Measurements from ENCODE around the gene SRRM4.

The SRRM4 gene

DNA sequence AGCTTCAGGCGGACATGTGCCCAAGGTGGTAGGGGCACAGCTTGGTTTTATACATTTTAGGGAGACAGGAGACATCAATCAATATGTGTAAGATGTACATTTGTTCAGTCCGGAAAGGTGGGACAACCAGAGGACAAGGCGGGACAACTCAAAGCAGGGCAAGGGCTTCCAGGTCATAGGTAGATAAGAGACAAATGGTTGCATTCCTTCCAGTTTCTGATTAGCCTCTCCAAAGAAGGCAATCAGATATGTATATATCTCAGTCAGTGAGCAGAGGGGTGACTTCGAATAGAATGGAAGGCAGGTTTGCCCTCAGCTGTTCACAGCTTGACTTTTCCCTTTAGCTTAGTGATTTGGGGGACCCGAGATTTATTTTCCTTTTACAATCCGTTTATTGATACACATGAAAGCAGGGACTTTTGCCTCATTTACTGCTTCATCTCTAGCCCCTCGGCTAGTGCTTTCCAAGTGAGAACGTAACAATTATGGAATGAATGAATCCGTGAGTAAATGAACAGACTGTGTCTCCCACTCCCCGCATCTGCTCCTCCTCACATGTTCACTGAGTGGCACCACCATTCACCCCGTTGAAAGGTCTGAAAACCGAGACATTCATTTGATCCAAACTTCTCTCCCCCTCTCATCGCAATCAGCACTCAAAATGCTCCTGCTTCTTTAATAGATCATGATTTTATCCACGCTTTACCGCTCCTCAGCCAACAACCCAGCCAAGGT is 190.5 kb downstream of the SRRM4 start:
- DNase-seq = no peak

DNA sequence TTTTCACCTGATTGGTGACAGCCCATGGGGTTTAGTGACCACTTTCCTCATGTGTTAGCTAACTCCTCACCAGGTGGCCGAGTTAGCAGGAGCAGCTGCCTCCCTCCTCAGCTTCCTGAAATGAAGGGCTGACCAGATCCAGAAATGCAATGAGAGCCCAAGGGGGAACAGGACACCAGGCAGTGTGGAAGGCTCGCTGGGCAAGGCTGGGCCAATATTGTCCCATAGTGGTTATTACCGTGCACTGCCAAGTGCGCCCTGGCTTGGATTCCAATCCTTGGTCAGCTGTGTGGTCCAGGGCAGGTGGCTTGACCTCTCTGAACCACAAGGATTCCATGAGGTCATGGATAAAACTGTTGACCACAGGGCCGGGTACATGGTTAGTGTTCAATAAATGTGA is 193.7 kb downstream of the SRRM4 start:
- no peak for DNase-seq

DNA sequence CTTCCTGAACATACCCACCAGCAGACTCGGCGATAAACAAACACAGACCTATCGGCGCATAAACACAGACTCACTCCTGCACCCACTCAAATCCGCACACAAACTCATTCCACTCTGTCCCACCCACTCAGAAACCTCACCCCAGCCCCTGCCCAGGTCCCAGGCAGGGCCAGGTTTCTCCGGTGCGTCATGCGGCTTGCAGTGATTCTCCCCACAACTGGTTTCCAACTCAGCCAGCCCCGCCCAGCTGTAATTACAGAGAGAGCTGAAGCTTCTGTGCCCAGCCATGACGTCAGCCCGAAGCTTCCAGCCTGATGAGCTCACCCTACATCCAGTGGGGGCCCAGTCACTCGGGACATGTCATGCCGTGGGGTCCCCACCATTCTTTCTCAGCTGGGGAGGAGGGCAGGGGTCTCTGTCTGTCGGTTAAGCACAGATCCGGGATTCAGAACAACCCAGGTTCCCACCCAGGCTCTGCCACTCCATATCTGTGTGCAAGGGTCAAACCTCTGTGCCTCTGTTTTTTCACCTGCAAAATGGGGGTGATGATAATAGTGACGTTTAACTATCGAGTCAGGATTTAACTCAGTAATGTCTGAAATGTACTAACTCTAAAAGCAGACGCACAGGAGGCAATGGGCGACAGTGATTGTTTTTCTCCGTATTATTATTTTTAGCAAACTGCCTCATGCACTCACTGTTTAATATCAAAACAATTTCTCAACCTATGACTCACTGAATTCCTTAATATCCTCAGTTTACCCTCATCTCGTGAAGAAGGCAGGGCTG is 195.1 kb downstream of the SRRM4 start:
- DNase-seq = no peak

DNA sequence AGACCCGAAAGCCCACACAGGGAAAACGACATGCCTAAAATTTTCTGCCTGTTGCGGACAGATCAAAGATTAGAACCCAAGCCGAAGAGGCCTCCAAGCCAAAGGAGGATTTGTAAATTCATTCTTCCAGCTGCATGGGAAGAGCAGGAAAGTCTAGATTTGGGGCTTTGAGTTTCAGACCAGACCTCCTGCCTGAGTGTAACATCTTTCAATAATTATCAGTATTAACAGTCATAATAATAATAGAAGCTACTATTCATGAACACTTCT is 195.7 kb downstream of the SRRM4 start:
- DNase-seq = no peak

DNA sequence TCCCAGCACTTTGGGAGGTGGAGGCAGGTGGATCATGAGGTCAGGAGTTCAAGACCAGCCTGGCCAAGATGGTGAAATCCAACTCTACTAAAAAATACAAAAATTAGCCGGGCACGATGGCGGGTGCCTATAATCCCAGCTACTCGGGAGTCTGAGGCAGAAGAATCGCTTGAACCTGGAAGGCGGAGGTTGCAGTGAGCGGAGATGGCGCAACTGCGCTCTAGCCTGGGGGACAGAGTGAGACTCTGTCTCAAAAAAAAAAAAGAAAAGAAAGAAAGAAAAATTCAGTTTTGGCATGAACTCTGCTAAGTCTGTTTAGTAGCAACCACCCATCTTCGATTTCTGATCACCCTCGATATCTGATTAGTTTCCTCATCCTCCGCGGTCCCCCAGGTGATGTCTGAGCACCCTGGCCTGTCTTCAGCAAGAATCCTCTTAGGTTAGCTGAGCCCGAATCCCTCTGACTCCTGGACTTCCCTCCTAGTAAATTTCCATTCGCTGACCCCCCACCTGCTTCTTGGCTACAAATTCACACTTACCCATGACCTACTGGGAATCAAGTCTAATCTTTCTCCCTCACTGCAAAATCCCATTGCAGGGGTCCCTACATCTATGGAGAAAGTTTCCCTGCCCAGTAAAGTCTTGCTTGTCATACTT is 196.5 kb downstream of the SRRM4 start:
- no peak for DNase-seq

DNA sequence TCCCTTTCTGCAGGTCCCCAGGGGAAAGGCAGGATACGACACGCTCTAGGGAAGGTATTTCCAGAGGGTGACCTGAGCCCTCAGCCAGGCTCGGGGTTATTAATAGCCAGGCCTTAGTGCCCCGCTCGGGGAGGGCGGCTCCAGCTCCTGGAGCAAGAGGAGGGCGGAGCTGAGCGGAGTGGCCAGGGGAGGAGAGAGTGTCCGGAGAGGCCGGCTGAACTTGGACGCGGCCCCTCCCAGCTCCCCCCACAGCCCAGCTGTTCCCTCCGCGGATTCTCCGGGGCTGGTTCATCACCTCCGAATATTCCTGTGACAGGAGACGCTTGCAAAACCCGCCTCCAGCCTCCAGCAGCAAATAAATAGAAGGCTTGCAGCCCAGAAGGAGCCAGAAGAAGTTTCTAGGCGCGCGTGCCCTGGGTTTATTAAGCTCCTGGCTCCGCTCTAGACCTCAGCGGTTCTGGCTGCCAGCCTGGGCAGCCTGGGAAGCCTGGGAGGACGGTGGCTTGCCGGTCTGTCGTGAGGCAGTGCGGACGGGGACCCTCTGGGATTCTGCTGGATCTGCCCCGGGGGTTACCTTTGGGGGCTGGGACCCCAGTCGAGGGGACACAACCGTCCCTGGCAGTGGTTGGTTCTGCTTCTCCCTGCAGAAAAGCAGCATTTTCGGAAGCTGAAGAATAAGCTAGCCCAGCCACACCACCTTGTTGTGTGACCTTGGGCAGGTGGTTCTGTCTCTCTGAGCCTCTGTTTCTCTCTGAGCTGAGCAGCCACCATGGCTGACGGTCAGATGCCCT is 197.4 kb downstream of the SRRM4 start, which contains the start of gene HSPB8:
Gene HSPB8, plus strand, starts transcription at position 388 of the 791 bp plus-strand sequence. Its CDS starts 382 bp downstream, at position 770.
- no peak for DNase-seq

DNA sequence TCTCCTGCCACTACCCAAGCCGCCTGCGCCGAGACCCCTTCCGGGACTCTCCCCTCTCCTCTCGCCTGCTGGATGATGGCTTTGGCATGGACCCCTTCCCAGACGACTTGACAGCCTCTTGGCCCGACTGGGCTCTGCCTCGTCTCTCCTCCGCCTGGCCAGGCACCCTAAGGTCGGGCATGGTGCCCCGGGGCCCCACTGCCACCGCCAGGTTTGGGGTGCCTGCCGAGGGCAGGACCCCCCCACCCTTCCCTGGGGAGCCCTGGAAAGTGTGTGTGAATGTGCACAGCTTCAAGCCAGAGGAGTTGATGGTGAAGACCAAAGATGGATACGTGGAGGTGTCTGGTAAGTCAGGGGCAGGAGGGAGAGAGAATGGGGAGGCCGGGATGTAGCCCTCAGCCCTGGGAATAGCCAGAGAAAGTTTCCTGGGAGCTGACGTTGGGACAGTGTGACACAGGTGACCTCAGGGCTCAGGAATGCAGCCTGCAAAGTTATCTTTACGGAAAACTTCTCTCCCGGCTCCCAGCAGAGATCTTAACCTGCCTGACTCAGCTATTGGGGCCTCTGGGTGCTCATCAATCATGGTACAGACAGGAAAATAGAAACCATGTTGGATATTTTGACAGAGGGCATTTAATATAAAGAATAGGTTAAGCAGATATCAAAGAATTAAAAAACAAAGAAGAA is 198.1 kb downstream of the SRRM4 start:
- DNase-seq = no peak

DNA sequence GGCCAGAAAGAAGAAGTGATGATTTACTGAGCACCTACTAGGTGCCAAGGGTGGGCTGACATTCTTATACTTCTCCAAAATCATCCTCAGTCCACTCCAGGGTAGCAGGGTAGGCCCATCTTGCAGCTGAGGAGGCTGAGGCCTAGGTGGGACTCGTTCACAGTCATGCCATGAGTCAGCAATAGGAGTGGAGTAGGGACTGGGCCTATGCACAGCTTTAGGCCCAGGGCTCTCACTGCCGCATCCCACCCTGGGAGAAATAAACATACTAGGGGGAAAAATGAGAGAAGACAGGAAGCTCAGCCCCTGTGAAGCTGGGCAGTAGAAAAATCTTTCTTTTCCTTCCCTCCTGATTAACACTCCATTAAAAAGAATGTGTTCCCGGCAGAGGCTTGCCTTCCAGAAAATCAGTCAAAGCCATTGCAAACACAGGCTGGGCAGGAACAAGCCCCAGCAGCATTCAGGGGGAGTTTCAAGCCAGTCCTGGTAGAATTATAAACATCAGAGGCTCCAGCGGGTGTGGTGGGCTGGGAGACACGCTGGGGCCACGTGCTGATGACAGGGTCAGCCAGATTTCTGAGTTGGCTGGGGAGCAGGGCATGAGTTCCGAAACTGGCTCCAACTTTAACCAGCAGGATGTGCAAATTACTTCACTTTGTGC is 199.2 kb downstream of the SRRM4 start:
- no peak for DNase-seq

DNA sequence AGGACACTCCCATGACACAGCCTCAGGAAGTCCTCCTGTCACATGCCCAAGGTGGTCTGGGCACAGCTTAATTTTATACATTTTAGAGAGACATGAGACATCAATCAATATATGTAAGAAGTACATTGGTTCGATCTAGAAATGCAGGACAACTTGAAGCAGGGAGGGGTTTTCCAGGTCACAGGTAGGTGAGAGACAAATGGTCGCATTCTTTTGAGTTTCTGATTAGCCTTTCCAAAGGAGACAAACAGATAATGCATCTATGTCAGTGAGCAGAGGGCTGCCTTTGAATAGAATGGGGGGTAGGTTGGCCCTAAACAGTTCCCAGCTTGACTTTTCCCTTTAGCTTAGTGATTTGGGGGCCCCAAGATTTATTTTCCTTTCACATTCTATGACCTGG is 199.9 kb downstream of the SRRM4 start:
- DNase-seq = no peak

DNA sequence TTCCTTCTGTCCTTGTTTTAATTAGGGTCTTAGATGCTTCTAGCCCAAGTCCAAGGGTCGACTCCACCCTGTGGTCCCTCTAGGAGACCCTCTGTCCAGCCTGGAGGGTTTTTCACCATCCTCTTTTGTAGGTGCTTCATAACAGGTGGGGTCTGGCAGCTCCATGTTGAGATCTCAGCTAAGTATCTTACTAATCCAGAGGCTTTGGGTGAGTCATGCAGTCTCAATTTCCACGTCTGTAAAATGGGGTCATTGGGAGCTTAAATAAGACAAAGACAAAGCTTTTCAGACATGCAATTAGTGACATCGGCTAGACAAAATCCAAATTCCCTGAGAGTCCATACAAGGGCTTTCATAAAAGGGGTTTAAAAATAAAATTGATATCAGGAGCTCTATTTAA is 200.6 kb downstream of the SRRM4 start:
- no peak for DNase-seq

DNA sequence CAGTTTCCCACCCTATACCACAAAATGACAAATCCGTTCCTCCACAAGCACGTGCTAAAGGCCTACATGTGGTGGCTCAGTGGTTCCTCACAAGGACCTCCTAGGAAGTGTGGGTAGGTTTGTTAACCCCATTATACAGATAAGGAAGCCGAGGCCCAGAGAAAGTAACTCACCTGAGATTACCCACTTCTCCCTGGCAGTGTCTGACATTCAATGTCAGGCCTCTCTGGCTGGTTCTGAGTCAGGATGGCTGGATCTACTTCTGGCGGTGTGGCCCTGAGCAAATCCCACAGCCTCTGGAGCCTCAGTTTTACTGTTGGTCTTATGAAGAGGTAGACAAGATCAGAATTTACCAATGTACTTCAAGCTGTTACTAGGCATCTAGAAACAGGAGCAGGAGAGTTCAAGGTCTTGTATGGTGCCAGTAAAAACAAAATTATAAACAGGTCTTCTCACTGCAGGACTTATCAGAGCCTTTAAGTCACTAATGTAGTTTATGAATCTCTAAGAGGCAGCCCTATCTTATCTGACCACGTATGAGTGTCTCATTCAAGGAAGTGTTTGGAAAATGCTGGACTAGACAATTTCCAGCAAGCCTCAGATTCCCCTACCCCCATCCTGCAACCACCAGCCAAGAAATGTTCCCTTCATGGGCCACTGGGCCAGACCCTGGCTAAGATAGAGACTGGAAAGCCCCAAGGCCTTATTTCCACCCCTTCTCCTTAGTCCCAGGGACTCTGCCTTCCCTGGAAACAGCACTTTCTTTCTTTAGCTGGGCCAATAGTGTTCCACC is 201.6 kb downstream of the SRRM4 start:
- DNase-seq = no peak

DNA sequence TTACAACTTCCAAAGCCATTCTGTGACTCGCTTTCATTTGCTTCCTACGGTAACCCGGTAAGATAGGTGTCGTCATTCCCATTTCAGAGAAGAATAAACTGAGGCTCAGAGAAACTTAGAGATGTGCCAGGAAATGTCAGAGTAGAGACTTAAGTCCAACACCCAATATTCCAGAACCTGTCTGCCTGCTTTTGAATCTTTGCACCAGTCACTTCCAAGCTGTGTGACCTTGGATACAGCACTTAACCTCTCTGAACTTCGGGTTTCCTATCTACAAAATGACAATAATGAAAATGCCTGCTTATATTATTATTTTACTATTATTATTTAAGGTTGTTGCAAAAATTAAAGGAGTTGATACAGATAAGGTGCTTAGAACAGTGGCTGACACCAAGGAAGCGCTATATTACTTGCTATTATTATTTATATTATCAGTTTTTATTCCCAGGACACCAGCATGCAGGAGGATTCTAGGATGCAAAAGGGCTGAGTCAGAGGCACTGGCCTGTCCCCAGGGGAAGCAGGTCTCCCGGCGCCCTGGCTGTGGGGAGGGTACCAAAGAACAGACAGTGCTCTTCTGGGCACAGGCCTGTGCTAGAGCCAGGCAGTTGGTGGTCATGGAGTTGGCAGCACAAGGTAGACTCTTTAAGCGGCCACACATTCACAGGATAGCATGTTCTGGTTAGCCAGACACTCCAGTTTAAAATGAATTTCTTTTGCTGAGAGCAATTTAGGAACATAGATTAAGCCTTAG is 202.8 kb downstream of the SRRM4 start:
- no peak for DNase-seq

DNA sequence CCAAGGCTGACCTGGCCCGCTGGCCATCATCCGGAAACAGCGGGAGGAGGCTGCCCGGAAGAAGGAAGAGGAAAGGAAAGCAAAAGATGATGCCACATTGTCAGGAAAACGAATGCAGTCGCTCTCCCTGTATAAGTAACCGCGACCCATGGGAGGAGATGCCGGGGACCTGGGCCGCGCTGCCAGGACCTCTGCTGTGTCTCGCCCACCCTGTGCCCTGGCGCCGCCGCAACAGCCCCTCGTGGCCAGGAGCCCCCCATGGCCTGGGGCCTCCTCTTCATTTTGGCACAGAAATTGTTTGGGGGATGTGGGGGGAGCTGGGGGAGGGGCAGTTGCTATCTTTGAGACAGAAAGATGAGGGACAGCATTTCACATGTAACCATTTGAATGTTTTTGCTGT is 213.9 kb downstream of the SRRM4 start:
- no peak for DNase-seq

DNA sequence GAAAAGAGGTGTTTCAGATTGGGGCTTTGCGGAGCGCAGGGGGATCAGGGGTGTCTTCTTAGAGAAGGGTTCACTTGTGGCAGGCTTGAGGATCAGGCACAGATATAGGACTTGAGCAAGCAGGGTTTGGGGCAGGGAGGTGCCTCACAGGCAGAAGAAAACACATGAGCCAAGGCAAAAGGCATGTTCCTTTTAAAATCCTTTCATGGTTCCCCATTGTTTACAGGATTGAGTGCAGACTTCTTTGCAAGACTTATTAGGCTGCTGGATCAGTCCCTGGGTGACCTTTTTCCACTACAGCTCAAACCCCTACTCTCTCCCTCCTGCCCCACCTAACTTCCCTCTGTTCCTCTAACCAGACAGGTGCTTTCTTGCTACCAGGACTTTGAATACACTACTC is 217.1 kb downstream of the SRRM4 start:
- no peak for DNase-seq

DNA sequence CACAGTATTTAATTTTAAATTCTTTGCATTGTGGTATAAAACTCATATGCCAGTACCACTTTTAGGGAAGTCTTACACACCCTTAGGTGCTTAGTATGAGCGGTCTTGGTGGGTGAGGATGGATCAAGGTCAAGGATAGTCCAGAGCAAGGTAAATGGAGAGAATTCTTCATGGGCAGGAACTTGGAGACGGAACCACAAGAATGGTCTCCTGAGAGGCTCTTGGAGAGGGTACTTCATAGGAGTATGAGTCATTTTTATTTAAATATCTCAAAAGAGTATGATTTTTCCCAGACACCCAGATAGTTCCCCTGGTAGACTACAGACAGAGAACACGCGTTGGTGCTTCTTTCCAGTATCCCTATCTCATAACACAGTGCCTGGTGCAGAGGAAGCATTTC is 219.3 kb downstream of the SRRM4 start:
- DNase-seq = no peak

DNA sequence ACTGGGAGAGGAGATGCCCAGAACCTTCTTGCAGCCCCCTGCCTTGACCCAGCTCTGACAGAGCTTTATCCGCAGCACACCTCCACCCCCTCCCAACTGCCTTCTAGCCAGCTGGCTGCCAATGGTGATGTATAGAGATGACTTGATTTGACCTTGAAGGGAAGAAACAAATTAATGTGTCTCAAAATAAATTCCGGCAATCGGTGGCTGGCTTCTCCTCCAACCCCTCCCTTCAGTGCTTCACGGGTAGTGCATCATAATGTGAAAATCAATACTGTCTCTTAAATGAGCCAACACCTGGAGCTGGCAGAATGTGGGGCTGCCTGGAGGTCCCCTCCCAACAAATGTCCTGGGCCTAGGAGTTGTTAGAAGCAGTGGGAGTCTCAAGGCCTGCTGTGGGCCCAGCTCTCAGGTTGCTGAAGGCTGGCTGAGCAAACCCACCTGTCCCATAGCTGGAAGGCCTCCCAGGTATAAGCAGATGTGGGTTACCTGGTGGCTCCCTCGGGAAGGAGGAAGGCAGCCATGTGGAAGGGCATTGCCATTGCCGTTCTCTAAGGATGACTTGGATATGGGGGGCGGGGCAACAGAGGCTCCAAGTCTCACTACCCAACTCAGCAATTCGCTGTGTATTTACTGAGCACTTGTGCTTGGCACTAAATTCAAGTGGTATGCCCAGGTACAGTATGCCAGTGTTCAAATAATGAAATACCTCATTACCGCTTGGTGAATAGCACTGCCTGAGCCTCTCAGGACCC is 220.6 kb downstream of the SRRM4 start:
- no peak for DNase-seq

DNA sequence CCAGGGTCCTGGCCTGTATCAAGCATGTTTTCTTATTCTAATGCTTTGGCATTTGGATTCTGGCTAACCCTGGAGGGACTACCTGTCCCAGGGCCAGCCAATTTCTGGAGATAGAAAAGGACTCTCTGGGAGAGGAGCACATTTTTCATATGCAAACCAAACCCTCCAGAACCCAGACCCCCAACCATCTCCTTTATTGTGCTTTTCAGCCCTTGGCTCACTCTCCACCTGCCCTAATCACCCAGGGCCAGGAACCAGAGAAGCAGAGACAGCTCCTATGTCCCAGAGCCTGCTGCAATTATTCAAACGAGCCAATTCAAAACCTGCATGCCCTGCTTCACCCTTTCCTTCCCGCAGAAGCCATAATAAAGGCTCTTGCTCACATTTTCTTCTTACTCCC is 221.2 kb downstream of the SRRM4 start:
- DNase-seq = no peak

DNA sequence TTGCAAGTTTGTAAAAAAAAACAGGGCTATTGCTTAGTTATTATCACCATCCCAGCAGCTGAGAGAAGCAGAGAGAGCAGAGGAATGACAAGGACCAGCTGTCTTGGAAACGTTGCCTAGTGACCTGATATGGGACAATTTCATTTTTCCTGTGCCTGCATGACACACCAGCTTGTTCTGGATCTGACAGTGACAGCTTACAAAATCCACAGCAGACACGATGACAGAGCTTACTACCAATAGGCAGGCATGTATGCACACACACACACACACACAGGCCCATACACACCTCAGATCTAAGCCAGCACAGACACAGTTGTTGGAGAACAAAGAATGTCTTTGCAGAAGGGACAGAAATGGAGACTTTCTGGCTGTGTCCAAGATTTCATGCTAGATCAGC is 222.8 kb downstream of the SRRM4 start:
- no peak for DNase-seq

DNA sequence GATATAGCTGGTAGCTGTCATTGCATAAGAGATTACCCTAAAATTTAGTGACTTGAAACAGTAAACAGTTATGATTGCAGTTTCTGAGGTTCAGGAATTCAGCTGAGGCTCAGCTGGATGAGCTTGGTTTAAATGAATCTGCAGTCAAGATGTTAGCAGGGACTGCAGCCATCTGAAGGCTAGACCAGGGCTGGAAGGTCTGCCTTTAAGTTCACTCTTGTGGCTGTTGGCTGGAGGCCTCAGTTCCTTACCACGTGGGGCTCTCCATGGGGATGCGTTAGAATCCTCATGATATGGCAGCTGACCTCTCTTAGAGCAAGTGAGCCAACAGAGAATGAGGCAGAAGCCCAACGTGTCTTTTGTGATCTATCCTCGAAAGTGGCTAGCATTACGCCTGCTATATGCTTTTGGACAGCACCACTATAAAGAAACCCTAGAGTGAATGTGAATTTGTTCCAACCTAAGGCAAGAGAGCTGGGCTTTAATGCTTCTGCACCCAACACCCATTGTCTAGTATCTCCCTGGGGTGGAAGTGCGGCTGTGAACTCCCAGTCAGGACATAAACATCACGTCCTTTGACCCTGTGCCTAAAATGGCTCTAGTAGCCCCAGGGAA is 223.4 kb downstream of the SRRM4 start:
- no peak for DNase-seq
